Endometrial microvascular endothelial cells (primary cell): ENCODE results near the gene ATP6V1B1. TPM values are rescaled to one million over a fixed set of nuclear protein-coding genes. Genes with fewer than 3 reads are reported as not detected.

Experiments
- in situ Hi-C: cut with HindIII; loops from 2 replicates; pipeline ENCODE4 v1.10.0; 2017; ENCODE audit warnings: low sequenced_read_pairs, low pct_unique_long_range_greater_than_20kb; ENCODE audit errors: inconsistent ontology term
- total RNA-seq: library from RNA; depleted of rRNA; stranded (reverse); fragments of >200 nt; gene quantifications from one replicate; pipeline ENCODE4 v1.2.3, GENCODE V29; 2015; ENCODE audit errors: inconsistent ontology term

The ATP6V1B1 gene
- total RNA-seq, result not detected

DNA sequence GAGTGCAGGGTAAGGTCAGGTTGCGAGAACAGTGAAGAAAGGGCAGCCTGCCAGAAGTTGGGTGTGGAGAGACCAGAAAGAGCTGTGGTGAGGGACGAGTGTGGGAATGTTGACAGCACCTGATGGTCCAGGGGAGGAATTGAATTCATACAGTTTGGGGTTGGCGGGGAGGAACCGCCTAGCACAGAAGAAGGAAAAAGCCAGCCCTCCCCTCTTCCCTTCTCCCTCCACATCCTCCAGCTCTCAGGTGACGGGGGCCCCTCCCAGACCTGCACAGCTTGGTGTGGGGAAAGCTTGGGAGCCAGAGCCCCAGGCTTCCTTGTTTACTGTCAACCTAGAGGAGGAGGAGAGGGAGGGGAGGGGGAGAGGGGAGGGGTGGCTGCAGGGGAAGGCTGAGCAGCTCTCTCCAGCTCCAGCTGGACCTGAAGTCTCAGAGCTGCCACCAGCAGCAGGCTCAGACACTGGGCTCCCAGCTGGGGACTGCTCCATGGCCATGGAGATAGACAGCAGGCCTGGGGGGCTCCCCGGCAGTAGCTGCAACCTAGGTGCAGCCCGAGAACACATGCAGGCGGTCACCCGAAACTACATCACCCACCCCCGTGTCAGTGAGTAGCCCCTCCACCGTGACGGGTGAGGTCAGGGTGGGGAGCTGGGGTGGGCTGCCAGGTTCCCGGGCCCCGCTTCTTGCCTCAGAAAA, at the start of gene ATP6V1B1:
Gene ATP6V1B1 (plus strand): TSS at position 433 of the 697 bp plus-strand sequence. CDS start 55 bp downstream, at position 488.
- in situ Hi-C loops, result no loop called here

DNA sequence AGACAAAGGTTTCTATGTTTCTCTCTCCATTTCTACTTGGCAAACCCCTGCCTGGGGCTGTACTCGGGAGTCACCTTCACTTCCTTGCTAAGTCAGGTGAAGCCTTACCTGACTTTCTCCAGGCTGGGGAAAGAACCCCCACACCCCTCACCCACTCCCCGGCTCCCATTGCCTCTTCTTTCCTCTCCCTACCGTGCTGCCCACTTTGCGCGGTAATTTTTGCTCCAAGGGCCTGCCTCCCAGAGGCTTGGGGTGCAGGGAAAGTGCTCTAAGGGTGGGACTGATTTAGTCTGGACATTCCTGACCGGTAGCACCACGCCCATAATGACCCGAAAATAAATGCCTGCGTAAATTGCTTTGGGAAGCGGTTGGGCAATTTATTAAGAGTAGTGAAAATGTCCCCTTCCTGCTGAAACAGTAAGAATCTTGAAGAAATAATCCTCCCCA, 49.1 kb upstream of the ATP6V1B1 start:
- in situ Hi-C loops, result no loop called here

DNA sequence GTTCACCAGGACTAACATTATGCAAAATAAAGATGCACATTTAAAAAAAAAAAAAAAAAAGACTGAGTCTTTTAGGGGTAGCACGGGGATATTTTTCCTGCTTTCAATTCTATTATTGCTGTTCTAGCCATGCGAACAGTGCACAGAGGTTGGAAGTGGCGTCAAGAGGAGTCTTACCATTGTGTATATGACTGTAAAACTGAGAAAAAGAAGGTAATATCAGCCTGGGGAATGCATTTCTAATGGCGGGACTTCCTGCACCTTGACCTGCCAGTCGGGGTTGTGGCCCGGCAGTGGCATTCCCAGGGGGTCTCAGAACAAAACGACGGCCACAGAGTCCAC, 48.5 kb upstream of the ATP6V1B1 start:
- in situ Hi-C loops, result no loop called here

DNA sequence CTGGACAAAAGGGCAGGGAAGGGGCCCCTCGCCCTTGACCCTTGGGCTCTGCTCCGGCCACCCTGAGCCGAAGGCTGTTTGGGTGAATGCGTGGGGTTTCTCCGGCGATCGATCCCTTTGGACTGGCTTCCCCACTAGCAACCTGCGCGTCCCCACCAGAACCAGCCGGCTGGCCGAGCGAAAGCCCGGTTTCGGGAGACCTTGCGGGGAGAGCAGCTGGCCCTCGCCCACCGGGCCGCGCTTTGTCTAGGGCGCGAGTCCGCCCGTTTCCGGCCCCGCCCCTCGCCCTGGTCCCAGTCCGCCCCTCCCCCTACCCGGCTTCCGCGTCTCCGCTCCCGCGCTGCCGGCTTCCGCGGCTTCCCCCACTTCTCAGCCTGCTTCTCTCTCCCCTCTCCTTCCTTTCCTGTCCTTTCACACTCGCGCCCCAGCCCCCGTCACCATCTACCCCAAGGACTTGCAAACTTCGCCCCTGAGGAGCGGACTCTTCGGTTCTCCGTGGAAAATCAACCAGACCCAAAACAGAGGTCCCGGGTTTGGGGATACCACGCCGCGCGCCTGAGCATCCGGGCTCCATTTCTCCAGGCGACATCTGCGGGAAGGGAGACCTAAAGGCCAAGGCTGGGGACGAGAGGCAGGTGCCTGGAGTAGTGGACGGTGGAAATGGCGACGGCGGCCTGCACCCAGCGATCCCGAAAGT, 48.0 kb upstream of the ATP6V1B1 start:
- in situ Hi-C loops, result no loop called here

DNA sequence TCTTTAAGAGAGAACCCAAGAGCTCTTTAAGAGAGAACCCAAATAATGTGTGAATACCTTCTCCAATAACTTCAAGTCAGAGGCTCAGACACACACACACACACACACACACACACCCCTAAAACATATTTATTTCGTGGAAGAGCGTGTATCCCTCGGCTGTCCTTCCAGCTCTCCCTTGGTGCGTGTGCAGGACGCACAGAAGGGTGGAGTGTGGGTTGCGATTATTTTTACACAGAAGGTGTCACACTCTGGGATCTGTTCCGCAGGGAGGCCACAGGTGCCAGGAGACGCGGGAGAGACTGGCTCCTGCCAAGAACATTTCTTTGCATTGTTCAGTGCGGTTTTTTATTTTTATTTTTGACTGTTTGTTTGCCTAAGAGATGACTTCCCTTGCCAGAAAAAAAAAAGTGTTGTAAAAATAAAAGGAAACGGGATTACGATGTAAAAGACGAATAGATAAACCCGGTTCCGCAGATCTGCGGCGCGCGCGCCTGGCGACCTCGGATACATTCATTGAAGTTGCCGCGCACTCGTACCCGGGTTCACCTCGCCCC, 47.3 kb upstream of the ATP6V1B1 start:
- in situ Hi-C loops, result no loop called here

DNA sequence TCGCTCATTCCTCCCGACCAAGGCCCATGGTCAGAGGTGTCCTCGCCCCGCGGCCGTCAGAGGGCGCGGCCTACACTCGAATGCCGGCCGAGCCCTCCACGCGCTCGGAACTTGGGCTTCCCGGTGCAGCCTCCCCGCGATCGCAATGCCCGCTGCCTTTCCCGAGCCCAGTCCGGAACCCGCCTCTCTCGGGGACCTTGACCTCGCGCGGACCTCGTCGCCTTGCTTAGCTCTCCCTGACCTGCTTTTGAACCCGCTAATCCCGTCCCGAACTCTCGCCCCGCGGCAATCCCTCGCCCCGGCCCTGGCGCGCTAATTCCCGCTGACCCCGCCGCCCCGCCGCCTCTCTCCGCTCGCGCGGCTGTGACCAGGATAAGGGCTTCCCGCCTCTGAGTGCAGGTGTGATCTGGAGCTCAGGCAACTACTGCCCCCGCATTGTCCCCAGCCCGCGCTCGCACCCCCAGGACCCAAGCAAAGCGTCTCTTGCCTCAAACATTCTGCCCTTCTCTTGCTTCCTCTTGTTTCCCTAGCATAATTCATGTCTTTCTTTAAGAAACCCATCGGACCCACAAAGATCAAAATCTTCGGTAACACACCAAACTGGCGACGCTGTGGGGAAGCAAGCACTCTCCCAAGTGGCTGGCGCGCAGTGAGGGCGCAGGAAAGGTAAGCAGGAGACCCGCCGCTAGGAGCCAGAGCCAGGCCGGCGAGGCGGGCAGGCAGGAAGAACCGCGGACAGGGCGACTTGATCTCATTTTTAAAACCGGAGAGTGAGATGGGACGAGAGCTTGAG, 46.6 kb upstream of the ATP6V1B1 start:
- in situ Hi-C loops, result no loop called here

DNA sequence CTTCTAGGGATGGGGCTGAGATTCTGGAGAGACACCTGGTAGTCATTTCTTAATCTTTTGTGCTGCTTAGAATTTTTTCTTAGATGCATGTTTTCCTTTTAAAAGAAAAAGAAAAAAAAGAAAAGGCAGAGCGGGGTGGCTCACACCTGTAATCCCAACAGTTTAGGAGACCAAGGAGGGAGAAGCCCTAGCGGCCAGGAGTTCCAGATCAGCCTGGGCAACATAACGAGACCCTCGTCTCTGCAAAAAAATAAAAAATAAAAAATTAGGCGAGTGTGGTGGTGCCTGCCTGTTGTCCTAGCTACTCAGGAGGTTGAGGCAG, 46.0 kb upstream of the ATP6V1B1 start:
- in situ Hi-C loops, result no loop called here

DNA sequence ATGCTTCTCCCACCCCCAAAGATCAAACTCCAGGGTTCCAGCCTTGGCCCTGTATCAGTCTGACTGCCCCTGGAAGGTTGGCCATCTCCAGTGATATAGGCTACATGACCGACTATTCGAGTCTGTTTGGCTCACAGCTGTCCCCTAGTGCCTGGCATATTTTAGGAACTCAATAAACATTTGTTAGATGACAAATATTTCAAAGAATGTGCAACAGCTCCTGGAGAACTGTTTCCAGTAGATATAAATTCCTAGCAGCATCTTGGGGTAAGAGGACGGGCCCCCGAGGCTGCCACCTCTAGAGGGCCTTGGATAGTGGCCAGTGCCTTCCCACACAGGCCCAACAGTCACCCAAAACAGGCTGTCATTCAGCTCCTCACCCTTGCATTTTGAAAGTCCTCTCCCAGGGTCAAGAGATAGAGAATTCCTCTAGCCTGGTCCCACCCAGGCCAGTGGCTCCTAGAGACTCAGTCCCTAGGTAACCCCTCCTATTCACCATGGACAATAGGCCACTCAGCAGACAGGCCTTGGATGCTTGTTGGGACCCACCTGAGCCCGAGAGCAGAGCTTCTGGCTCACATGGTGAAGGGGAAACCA, 45.1 kb upstream of the ATP6V1B1 start:
- in situ Hi-C loops, result no loop called here

DNA sequence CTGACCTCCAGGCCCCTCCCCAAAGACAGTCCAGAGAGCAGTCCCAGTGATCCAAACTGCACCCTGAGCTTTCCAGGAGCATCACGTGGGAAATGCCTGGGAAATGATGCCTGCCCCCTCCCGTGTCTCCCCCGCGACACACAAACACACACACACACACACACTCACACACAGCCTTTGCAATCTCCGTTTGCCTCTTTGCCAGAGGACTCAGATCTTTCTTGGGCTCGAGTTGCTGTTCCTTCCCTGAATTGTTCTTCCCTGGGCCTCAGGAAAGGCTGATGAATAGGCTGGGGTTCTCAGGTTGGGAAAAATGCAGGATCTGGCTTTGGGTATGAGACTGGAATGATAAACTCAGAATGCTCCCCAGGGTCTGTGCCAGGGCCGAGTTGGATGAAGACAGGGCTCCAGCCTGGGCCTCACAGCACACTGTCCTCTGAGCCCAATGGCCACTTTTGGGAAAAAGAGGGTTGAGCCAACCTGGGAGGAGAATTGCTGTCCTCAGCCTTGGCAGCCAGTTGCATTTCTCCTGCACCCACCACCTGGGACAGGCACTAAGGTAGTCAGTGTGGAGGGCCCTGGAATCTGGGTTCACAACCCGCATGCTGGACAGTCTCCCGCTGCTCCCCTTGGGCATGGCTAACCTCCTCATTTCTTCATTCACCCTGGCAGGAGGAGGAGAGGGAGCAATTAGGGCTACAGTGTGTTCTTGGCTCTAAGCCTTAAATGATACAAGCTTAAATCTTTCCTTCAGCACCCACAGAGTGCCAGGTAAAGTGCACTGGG, 43.9 kb upstream of the ATP6V1B1 start:
- in situ Hi-C loops, result no loop called here

DNA sequence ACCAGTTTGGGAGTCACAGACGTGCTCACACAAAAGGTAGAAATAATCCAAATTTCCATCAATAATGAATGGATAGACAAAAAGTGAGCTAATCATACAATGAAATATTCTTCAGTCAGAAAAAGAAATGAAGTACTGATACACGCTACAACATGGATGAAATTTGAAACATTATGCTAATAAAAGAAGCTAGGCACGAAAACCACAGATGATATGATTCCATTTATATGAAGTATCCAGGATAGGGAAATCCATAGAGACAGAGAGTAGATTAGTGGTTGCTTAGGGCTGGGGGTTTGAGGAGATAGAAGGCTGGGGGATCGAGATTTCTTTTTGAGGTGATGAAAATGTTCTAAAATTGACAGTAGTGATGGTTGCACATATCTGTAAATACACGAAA, 43.0 kb upstream of the ATP6V1B1 start:
- in situ Hi-C loops, result no loop called here

DNA sequence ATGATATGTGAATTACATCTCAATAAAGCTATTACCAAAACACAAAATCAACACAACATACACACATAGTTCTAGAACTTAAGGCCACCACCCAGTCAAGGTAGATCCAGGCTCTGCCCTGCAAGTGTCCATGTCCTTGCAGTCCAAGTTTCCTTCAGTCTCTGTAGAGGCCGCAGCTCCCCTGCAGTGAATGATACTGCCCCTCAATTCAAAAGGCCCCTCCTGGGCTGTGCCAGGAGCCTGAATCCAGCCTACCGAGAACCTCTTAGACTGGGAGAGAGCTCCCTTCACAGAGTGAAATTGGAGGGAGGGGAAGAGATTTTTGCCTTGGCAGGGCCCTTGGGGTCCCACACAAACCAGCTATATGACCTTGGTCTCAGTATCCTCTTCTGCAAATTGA, 42.5 kb upstream of the ATP6V1B1 start:
- in situ Hi-C loops, result no loop called here

DNA sequence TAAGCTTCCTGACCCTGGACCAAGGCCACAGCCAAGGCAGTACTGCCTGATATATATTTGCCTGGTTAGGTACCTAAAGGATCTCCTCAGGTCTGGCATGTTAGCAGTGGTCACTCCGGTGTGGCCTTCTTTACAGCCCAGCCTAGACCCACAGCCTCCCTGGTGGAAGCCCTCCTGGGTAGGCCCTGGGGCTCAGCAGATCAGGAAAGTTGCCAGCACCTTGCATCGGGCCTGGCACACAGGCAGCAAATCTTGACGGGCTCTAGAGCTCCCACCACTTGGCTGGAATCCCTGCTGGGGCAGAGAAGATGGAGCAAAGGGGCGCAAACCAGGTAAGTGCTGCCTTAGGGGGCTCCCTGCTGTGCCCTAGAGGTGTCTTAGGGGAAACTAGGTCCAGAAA, 40.9 kb upstream of the ATP6V1B1 start:
- in situ Hi-C loops, result no loop called here

DNA sequence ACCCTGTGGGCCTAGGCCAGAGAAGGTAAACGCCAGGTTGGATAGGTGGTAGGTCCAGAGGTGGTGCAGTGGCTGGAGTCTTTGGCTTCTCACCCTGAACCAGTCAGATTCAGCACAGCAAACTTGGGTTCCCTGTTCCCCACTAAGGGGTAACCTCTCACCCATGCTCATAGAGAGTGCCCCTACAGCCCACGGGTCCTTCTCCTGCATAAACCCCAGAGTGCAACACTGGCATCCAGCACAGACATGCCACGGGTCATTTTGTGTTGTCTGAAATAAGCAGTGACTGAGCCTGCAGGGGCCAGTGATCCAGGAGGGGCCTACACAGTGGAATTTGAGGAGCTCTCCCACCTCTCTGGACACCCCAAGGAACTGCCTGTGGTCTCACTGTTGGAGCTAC, 40.5 kb upstream of the ATP6V1B1 start:
- in situ Hi-C loops, result no loop called here

DNA sequence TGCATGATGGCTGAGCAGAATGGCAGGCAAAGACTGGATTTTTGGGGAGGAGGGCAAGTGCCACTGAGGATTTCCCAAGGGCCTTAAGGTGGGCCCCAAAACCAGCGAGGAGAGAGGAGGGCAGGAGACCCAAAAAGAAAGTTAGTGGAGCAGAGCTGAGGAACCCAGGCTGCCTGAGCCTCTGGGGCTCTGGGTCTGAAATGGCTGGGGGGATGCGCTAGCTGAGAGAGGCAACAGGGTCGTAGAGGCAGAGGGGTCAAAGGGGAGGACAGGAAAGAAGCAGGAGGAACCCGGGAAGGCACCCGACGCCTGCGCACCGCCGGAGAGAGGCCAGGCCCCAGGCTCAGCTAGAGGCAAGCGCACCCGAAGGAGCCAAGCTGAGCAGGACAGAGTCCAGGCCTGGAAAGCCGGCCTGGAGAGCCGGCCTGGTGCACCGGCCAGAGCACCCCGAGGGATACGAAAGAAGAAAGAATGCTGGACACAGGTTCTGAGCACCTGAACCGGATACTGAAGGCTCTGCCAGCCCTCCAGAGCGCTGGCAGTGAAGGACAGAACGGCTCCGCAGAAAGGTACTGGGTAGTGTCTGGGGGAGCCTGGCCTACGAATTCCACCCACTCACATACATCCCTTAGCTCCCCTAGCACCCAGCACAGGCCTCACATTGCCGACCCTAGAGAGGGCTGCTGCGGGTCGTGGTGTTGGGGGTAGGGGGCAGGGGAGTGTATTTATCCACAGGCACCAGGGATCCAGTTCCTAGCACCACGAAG, 39.5 kb upstream of the ATP6V1B1 start:
- in situ Hi-C loops, result no loop called here

DNA sequence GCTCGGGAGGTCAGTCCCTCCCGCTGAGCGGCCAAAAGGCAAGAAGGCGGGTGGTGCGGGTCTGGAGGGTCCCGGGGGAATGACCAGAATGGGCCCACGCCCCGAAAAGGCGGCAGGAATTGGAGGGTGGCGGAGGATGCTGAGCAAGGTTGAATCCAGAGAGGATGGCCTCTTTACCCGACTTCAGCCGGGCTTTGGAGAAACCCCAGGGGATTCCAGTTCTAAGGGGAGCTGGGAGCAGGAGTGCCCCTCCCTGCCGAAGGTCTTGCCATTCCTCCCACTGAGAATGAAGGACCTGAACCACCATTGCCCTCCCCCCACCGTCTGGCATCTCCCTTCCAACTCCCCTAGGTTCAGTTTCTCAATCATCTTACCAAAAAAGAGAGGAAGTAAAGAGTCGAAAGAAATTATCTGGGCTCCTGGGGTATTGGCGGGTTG, 38.9 kb upstream of the ATP6V1B1 start:
- in situ Hi-C loops, result no loop called here

DNA sequence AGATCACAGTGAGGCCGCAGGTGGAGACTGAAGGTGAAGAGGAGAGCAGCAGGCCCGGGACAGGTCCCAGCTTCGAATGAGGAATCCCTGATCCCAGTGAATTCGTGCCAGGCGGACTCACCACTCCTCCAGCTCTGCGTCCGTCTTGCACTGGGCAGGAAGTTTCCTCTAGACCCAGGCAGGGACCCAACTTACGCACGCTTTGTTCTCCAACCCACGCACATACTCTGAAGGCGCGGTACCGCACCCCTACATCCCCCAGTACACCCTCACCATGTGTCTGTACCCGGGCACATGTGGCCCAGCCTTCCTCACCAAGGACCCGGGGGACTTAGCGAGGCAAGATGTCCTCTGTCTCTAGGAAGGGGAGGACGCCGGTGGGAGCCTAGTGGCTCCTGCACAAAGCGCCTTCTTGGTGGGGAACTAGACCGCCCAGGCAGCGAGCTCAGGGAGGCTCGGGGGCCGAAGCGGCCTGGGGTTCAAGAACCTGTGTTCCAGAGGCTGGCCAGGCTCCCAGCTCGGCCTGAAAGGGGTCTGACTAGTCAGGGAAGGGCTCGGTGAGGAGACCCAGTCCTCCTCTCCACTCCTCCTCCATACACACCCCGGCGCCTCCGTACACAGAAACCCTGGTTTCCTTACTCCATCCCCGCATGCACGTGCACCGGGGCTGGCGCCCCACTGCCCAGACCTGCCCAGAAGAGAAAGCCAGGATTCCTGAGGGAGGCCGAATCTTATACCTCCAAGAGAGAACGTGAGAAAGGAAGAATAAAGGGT, 38.3 kb upstream of the ATP6V1B1 start:
- in situ Hi-C loops, result no loop called here

DNA sequence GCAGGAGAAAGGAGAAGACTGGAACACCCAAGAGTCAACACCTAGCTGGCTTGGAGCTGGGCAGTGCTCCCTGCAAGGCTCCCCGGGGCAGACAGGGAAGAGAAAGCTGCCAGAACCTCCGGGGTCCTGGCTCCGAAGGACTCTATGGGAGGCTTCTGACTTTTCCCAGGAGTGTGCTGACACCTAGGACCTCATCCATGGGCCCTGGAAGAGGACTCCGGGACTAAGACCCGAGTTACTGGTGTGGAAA, 37.8 kb upstream of the ATP6V1B1 start:
- in situ Hi-C loops, result no loop called here
